WTC11 (cell line): Measurements from ENCODE around the gene ZC3H7B.

Source experiments
- ATF1 ChIP-seq: sonication (generic); formaldehyde crosslinking; IDR thresholded peaks from 2 replicates; pipeline ENCODE4 v1.8.1; 2023; ENCODE audit warnings: mild to moderate bottlenecking, moderate library complexity, missing genetic modification reagents
- ESRRA ChIP-seq: sonication (generic); formaldehyde crosslinking; IDR thresholded peaks from 2 replicates; pipeline ENCODE4 v1.8.1; 2022; ENCODE audit warnings: mild to moderate bottlenecking, missing genetic modification reagents, borderline replicate concordance
- PRDM15 ChIP-seq: sonication (generic); formaldehyde crosslinking; IDR thresholded peaks from 2 replicates; pipeline ENCODE4 v1.8.0; 2022; ENCODE audit warnings: missing genetic modification reagents
- TCF7 ChIP-seq: sonication (generic); formaldehyde crosslinking; IDR thresholded peaks from 2 replicates; pipeline ENCODE4 v1.8.0; 2022; ENCODE audit warnings: mild to moderate bottlenecking, low read depth, missing genetic modification reagents, moderate library complexity
- USF2 ChIP-seq: sonication (generic); formaldehyde crosslinking; IDR thresholded peaks from 2 replicates; pipeline ENCODE4 v1.8.1; 2023; ENCODE audit warnings: mild to moderate bottlenecking, missing genetic modification reagents, moderate library complexity
- ZMAT4 ChIP-seq: fragments of 250-450 bp; sonication (Bioruptor Pico); IDR thresholded peaks from 2 replicates; pipeline ENCODE4 v1.9.0; 2021; ENCODE audit warnings: mild to moderate bottlenecking
- TF ChIP-seq, protein P1 (sequence below): fragments of 200-600 bp; IDR thresholded peaks from 2 replicates; pipeline ENCODE4 v1.8.0; 2022; ENCODE audit warnings: antibody characterized with exemption
- TF ChIP-seq, protein P2 (sequence below): sonication (generic); formaldehyde crosslinking; IDR thresholded peaks from 2 replicates; pipeline ENCODE4 v1.8.0; 2022; ENCODE audit warnings: mild to moderate bottlenecking, missing genetic modification reagents
- TF ChIP-seq, protein P3 (sequence below): sonication (generic); formaldehyde crosslinking; IDR thresholded peaks from 2 replicates; pipeline ENCODE4 v1.8.1; 2023; ENCODE audit warnings: mild to moderate bottlenecking, missing genetic modification reagents
- TF ChIP-seq, protein P4 (sequence below): sonication (generic); formaldehyde crosslinking; IDR thresholded peaks from 2 replicates; pipeline ENCODE4 v1.8.1; 2023; ENCODE audit warnings: mild to moderate bottlenecking, moderate library complexity, missing genetic modification reagents
- TF ChIP-seq, protein P5 (sequence below): sonication (generic); formaldehyde crosslinking; IDR thresholded peaks from 2 replicates; pipeline ENCODE4 v1.8.0; 2022; ENCODE audit warnings: mild to moderate bottlenecking, missing genetic modification reagents

DNA sequence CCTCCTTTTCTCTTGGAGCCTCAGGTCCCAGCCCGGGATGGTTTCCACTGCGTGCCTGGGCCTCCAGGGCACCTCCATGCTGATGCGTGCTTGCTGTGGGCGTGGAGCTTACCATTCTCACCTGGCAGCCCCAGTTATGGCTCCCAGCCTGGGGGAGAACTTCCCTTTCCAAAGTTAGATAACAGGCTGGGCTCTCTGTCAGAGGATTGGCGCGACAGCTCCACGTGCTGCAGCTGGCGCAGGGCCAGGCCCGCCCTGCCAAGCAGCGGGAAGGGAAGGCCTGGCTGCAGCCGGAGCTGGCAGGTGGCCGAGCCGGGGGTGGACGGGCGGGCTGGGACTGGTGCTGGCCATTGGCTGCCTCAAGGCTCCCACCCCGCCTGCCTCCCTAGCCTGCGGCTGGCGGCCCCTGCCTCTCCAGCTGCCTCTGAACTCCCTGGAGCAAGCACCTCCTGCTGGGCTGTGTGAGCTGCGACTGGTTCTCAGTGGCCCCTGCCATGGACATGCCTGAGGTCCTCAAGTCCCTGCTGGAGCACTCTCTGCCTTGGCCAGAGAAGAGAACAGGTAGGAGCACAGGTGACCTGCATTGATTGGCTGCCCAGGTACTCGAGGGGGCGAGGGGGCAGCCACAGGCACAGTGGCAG is 65.8 kb downstream of the ZC3H7B start:
- TF ChIP-seq ZMAT4 (no peak), PRDM15 (CRISPR knock-in tag) (no peak), USF2 (CRISPR knock-in tag) (no peak), ATF1 (CRISPR knock-in tag) (no peak), ESRRA (CRISPR knock-in tag) (no peak), TCF7 (CRISPR knock-in tag) (no peak)
- TF ChIP-seq, protein P1, sequence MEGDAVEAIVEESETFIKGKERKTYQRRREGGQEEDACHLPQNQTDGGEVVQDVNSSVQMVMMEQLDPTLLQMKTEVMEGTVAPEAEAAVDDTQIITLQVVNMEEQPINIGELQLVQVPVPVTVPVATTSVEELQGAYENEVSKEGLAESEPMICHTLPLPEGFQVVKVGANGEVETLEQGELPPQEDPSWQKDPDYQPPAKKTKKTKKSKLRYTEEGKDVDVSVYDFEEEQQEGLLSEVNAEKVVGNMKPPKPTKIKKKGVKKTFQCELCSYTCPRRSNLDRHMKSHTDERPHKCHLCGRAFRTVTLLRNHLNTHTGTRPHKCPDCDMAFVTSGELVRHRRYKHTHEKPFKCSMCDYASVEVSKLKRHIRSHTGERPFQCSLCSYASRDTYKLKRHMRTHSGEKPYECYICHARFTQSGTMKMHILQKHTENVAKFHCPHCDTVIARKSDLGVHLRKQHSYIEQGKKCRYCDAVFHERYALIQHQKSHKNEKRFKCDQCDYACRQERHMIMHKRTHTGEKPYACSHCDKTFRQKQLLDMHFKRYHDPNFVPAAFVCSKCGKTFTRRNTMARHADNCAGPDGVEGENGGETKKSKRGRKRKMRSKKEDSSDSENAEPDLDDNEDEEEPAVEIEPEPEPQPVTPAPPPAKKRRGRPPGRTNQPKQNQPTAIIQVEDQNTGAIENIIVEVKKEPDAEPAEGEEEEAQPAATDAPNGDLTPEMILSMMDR, result no peak
- TF ChIP-seq, protein P2, sequence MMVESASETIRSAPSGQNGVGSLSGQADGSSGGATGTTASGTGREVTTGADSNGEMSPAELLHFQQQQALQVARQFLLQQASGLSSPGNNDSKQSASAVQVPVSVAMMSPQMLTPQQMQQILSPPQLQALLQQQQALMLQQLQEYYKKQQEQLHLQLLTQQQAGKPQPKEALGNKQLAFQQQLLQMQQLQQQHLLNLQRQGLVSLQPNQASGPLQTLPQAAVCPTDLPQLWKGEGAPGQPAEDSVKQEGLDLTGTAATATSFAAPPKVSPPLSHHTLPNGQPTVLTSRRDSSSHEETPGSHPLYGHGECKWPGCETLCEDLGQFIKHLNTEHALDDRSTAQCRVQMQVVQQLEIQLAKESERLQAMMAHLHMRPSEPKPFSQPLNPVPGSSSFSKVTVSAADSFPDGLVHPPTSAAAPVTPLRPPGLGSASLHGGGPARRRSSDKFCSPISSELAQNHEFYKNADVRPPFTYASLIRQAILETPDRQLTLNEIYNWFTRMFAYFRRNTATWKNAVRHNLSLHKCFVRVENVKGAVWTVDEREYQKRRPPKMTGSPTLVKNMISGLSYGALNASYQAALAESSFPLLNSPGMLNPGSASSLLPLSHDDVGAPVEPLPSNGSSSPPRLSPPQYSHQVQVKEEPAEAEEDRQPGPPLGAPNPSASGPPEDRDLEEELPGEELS (CRISPR knock-in tag), result no peak
- TF ChIP-seq, protein P3, sequence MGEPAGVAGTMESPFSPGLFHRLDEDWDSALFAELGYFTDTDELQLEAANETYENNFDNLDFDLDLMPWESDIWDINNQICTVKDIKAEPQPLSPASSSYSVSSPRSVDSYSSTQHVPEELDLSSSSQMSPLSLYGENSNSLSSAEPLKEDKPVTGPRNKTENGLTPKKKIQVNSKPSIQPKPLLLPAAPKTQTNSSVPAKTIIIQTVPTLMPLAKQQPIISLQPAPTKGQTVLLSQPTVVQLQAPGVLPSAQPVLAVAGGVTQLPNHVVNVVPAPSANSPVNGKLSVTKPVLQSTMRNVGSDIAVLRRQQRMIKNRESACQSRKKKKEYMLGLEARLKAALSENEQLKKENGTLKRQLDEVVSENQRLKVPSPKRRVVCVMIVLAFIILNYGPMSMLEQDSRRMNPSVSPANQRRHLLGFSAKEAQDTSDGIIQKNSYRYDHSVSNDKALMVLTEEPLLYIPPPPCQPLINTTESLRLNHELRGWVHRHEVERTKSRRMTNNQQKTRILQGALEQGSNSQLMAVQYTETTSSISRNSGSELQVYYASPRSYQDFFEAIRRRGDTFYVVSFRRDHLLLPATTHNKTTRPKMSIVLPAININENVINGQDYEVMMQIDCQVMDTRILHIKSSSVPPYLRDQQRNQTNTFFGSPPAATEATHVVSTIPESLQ (CRISPR knock-in tag), result no peak
- TF ChIP-seq, protein P4, sequence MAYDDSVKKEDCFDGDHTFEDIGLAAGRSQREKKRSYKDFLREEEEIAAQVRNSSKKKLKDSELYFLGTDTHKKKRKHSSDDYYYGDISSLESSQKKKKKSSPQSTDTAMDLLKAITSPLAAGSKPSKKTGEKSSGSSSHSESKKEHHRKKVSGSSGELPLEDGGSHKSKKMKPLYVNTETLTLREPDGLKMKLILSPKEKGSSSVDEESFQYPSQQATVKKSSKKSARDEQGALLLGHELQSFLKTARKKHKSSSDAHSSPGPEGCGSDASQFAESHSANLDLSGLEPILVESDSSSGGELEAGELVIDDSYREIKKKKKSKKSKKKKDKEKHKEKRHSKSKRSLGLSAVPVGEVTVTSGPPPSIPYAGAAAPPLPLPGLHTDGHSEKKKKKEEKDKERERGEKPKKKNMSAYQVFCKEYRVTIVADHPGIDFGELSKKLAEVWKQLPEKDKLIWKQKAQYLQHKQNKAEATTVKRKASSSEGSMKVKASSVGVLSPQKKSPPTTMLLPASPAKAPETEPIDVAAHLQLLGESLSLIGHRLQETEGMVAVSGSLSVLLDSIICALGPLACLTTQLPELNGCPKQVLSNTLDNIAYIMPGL (CRISPR knock-in tag), result no peak
- TF ChIP-seq, protein P5, sequence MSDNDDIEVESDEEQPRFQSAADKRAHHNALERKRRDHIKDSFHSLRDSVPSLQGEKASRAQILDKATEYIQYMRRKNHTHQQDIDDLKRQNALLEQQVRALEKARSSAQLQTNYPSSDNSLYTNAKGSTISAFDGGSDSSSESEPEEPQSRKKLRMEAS (CRISPR knock-in tag), result no peak
